NCI-H82 treated with DMSO at 0.1 percent for 48 hours (cell line): Measurements from ENCODE around the gene NOXA1.
"Not testable (repeated sequence)": the region's sequence is repeated elsewhere in the genome, so short reads cannot be mapped to it uniquely, and the experiment has no call there.

Source experiments
- DNase-seq: peaks from one replicate; lab custom pipeline; 2025; ENCODE audit not compliant: unreplicated experiment; lab: John Stamatoyannopoulos, UW

NOXA1 gene

GRCh38 chr9:137462986-137463930 is 40.1 kb downstream of the NOXA1 start:
- no peak for DNase-seq

DNA sequence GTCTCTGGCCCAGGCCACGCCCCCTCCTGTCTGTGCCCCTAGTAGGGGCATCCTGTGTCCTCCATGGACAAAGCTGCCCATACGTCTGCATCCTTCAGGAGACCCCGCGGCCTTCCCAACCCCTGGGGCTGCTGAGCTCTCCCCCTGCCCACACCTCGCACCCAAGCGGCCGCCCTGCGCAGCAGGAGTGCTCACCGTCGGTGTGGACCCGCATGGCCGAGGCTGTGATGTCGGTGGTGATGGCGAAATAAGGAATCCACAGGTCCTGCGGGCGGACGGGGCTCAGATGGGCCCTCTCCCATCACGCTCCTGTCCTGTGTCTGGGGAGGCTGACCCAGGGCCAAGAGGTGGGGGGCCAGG is 40.7 kb downstream of the NOXA1 start:
- DNase-seq, result no peak

DNA sequence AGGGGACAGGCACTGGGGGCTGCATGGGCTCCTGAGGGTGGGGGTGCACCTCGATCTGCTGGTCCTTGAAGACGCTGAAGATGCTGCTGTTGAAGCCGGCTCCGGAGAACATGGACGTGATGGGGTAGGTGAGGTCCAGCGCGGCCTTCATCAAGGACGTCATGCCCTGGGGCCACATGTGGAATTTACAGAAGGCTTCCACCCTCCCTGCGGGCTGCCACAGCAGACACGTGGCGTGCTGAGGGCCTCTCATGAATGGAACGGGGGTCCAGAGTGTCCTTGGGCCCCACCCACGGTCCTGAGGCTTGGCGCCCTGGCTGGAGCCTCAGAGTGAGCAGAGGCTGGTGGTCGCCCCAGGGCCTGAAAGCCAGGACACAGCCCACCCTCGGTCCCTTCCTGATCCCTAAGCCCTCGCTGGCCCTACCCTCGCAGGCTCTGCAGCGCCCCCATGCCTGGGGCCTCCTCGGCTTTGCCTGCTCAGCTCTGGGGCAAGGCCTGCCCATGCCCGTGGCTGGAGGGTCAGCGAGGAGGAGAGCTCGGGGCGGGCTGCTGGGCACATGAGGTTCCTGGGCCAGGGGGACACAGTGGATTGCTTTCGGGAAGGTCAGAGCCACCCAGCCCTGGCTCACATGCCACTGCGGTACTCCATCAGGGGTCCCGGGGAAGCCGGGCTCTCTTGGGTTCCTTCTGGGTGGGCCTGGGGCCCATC is 41.3 kb downstream of the NOXA1 start:
- no peak for DNase-seq

DNA sequence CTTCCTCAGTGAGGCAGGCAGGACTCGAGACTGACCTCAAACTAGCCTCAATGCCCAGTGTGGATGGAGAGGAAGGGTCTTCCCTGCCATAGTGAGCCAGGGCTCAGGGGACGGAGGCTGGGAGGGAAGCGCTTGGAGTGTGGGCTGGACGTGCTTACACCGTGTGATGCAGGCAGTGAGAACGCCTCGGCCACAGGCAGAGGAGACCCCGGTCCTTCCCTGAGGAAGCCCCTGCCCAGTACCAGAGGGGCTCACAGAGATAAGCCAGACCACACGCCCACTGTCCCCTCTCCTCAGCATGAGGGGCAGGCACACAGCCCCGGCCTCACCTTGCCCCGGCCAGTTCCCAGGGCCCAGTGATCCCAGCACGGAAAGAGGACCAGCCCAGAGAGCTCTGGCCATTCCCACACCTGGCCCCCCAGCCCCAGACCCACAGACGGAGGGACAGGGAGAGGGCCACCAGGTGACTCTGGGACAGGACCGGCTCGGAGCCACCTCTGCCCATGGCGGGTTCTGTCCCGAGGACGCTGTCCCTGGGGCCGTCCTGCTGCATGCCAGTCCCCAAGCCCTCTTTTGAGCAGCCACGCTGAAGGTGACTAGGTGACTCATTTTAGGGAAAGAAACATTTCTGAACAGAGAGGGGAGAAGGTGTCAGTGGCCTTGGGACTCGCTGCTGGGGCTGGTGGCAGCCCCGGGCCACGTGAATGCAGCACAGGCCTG is 42.0 kb downstream of the NOXA1 start:
- DNase-seq, result no peak

DNA sequence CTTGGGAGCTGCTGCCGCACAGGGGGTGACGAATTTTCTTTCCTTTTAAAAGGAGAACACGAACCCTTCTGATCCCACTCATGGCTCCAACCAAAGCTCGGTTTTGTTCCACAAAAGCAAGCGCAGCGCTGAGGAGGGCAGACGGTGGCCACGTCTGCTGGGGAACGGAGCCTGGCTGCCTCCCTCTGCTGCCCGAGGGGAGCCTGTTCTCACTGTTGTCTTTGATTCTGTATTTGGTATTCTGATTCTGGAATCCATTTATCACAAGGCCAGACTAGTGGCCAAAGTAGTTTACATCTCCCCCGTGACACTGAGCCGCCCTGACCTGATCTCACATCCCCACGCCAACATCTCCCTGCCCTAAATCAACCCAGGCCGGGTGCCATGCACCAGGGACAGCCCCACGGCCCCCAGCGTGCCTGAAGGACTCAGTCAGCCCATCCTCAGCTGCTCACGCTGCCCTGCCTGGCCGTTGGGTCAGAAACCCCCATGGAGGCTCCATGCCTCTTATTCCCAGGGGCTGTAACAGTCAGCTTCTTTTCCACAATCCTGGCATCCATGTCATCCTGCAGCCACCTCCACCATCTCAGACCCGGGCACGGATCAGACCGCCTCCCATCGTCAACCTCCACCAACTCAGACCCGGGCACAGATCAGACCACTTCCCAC is 42.7 kb downstream of the NOXA1 start:
- DNase-seq, result no peak

GRCh38 chr9:137466389-137467085 is 43.3 kb downstream of the NOXA1 start:
- not testable (repeated sequence) for DNase-seq

- DNase-seq, result no peak
Observed at GRCh38 chr9:137467161-137467581, 44.0 kb downstream of the NOXA1 start.

GRCh38 chr9:137467896-137468295 is 44.7 kb downstream of the NOXA1 start:
- no peak for DNase-seq

GRCh38 chr9:137470785-137471184 is 47.6 kb downstream of the NOXA1 start:
- no peak for DNase-seq

GRCh38 chr9:137474271-137474670 is 51.1 kb downstream of the NOXA1 start:
- no peak for DNase-seq

DNA sequence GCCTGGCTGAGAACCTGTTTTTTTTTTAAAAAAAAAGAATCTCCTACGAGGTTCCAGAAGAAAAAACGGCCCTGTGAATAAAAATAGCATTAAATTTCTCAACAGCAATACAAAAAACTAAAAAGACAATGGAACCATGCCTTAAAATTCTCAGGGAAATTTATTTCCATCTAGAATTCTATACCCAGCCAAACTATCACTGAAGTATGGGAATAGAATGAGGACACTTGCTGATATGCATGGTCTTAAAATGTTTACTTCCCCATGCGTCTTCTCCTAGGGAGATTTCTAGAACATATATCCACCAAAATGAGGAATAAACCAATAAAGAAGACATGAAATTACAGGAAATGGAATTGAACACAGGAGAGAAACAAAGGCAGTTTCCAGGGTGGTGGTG is 52.5 kb downstream of the NOXA1 start:
- DNase-seq, result no peak

DNA sequence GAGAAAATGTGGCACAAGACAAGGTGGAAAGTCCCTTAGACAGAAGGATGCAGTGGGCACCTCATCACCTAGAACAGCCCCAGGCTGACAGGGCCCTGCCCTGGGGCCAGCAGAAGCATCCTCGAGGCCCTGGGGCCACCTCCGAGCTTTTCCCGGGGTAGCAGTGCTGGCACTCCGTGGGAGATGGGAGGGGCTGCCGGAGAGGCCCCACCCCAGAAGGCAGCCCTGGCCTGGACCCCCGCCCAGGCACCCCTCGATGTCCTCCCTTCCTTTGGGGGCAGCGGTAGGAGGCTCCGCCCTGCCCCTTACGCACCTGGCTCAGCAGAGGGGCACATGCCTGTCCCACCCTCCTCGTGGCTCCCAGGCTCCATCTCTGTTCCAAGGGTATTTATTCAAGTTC is 53.7 kb downstream of the NOXA1 start:
- no peak for DNase-seq

GRCh38 chr9:137477778-137478612 is 54.8 kb downstream of the NOXA1 start:
- DNase-seq, result no peak

- no peak for DNase-seq
Observed at GRCh38 chr9:137478613-137478961, 55.4 kb downstream of the NOXA1 start.

DNA sequence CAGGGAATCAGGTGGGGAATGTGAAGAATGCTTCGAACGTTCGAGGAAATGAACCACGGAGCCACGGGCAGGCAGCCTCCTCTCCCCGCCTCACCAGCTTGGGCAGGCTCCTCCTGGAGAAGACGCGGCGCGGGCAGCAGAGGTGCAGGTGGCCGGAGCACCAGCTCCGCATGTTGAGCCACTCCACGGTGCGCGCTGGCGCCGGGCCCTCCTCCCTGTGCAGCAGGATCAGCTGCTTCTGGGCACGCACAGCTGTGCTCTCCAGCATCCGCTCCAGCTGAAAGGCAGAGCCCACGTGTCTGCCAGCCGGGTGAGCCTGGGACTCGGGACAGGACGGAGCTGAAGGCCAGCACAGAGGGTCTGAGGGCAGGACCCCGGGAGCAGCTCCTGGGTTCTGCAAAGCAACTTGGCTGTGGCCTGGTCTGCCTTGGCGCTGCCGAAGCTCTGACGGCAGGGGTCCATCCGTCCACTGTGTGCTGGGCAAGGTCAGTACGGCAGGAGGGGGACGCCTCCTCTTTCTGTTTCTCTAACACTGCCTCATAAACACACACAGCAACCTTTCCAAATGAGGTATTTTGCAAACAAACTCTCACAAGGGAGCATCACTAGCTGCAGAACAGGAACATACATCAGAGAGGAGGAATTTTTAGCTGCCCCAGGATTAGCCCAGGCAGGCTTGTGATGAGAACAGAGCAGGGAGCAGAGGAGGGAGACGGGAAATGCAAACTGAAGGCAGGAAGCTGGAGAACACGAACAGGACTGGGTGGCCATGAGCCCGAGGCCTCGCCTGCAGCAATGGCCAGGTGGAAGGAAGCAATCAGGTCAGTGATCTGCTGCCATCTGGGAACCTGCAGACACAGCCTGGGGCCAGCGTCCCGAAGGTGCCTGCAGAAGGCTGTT is 56.0 kb downstream of the NOXA1 start:
- no peak for DNase-seq

DNA sequence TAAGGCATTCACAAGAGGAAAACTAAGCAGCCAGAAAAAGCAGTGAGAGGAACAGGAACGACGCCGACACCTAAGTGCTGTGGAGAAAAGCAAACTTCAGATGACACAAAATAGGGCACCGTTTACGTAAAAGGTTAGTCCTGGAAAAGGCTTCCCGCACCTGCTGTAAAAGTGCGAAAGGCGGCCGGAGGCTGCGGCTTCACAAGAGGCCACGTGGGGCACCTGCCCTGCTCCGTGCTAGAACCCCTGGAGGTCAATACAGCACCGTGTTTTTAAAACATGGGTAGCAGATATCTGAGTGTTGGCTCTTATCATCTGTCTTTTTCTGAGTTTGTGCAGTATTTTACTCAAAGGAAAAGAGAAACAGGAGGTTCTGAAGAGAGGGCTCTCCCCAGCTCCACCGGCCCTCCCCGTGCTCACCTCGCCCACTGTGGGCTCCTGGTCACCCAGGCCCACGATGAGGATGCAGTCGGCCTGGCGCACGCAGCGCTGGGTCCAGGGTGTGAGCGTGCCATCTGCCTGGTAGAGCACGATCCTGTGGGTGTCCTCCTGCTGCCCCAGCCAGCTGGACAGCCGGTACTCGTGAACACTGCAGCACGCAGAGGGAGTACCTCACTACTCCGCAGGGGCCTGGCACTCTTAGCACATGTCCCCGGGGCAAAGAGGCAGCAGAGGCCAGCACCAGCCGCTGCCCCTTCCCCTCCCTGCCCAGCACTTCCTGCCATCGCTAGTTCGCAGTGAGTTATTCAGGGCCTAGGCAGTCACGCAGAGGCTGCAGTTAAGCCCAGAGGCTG is 56.9 kb downstream of the NOXA1 start:
- DNase-seq, result no peak

- DNase-seq, result no peak
Observed at GRCh38 chr9:137480686-137481683, 57.8 kb downstream of the NOXA1 start.
